GM18873 (cell line): ENCODE measurements around the gene UBE2K.
"Not testable (repeated sequence)": the region's sequence is repeated elsewhere in the genome, so short reads cannot be mapped to it uniquely, and the experiment has no call there.

ENCODE experiments used
- ATAC-seq: cut with Tn5 transposase; IDR thresholded peaks from one replicate; pipeline ENCODE4 v1.9.1; 2021; ENCODE audit warnings: mild to moderate bottlenecking, moderate library complexity, moderate number of reproducible peaks; ENCODE audit not compliant: unreplicated experiment, low FRiP score

The UBE2K gene

DNA sequence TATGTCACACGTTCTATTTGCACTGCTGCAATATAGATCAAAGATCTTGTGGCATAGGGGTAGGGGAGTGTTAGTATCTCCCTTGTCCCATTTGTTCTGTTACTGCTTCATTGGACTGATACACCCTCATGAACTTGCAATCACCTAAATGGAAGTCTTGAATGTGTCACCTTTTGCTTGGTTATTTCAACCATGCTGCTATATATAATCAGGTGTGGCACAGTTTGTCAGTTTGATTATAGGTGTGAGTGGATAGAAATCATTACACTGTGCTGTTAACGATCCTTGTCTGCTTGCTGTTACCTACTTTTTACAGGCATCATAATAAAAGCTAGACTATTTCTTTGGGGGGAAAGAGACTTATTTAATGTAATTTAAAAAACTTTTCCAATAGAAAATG lies 84.1 kb downstream of the UBE2K start:
- not testable (repeated sequence) for ATAC-seq

DNA sequence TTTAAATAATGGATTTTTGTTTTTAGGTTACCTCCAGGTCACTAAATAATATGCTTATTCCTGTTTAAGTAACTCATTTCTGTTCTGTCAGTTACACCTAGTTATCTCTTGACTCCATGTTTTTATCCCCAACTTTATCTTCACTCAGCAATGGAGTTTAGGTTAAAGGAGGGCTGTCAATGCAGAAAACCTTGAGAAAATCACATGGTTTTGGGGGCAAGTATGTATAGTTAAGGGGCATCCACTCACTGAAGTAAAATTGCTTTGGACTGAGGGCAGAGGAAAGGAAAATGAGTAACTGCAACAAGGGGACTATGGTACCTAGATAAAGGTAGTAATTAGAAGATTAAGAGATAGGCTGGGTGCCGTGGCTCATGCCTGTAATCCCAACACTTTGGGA lies 87.1 kb downstream of the UBE2K start:
- ATAC-seq: no peak

DNA sequence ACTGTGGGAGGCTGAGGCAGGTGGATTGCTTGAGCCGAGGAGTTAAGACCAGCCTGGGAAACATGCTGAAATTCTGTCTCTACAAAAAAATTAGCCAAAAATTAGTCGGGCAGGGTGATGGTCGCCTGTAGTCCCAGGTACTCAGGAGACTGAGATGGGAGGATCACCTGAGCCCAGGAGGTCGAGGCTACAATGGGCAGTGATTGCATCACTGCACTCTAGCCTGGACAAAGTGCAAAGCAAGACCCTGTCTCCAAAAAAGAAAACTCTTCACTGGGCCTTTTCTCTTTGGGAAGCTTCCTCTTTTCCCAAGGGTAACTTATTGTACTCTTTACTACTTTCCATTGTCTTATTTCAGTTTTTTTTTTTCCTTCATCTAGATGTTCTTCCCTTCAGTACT lies 88.9 kb downstream of the UBE2K start:
- no peak for ATAC-seq

DNA sequence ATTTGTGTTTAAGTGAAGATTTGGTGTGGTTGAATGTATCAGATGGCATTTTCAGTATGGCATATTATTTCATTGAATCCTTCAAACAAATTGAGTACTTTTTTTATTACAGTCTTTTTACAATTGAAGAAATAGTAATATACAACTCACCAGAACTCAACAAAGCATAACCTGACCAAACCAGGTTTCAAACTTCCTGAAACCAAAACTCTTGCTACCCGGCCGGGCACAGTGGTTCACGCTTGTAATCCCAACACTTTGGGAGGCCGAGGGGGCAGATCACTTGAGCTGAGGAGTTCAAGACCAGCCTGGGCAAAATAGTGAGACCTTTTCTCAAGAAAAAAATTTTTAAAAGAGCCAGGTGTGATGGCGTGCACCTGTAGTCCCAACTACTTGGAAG lies 94.2 kb downstream of the UBE2K start:
- no peak for ATAC-seq

DNA sequence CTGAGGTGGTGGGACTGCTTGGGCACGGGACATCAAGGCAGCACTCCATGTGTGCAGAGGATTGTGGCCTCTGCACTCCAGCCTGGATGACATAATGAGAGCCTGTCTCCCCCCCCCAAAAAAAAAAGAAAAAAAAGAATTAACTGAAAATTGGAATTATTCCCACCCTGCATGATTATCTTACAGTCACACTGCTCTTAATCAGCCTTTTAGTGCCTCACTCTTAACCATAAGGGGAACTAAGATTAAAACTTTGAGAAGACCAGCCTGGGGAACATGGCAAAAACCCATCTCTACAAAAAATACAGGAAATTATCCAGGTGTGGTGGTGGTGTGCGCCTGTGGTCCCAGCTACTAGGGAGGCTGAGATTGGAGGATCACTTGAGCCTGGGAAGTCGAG lies 94.6 kb downstream of the UBE2K start:
- ATAC-seq: no peak

DNA sequence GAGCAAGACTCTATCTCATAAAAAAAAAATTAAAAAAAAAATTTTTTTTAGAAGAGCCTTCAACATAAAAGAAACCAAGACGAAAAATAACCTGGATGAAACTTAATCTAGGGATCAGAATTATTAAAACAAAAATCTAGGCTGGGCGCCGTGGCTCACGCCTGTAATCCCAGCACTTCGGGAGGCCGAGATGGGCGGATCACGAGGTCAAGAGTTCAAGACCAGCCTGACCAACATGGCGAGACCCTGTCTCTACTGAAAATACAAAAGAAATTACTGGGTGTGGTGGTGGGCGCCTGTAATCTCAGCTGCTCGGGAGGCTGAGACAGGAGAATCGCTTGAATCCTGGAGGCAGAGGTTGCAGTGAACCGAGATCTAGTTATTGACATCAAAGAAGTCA lies 95.0 kb downstream of the UBE2K start:
- ATAC-seq: not testable (repeated sequence)

DNA sequence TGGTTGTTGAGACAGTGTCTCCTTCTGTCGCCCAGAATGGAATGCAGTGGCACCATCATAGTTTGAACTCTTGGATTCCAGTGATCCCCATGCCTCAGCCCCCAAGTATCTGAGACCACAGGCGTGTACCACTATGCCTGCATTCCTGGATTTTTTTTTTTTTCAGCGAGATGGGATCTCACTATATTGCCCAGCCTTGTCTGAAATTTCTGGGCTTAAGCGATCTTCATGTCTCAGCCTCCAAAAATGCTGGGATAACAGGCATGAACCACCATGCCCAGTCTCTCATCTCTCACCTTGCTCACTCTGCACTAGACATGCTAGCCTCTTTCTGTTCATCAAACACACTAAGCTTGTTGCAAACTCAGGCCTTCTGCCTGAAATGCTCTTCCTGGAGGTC lies 104.1 kb downstream of the UBE2K start:
- no peak for ATAC-seq

DNA sequence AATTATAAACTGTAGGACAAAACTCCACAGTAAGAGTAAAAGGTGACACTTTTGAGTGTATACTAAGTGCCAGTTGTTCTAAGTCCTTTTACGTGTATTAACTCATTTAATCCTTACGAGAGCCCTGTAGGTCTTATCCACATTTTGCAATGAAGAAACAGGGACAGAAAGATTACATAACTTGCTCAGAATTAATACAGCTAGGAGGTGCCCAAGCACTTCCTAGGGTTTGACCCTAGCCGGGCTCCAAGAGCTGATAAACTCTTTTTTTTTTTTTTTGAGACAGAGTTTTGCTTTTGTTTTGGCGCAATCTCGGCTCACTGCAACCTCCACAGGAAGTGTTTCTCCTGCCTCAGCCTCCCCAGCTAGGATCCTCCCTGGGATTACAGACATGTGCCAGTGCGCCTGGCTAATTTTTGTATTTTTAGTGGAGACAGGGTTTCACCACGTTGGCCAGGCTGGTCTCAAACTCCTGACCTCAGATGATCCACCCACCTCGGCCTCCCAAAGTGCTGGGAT lies 110.4 kb downstream of the UBE2K start:
- ATAC-seq: no peak

DNA sequence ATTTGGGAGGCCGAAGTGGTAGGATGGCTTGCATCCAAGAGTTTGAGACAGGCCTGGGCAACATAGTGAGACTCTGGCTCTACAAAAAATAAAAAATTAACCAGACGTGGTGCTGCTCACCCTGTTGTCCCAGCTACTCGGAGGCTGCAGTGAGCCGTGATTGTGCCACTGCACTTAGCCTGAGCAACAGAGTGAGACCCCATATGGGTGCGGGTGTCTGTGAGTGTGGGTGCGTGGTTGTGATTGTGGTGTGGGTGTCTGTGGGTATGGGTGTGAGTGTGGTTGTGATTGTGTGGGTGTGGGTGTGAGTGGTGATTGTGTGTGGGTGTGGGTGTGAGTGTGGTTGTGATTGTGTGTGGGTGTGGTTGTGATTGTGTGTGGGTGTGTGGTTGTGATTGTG lies 114.6 kb downstream of the UBE2K start:
- no peak for ATAC-seq

DNA sequence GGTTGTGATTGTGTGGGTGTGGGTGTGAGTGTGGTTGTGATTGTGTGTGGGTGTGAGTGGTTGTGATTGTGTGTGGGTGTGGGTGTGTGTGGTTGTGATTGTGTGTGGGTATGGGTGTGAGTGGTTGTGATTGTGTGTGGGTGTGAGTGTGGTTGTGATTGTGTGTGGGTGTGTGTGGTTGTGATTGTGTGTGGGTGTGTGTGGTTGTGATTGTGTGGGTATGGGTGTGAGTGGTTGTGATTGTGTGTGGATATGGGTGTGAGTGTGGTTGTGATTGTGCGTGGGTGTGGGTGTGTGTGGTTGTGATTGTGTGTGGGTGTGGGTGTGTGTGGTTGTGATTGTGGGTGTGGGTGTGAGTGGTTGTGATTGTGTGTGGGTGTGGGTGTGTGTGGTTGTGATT lies 115.1 kb downstream of the UBE2K start:
- not testable (repeated sequence) for ATAC-seq

DNA sequence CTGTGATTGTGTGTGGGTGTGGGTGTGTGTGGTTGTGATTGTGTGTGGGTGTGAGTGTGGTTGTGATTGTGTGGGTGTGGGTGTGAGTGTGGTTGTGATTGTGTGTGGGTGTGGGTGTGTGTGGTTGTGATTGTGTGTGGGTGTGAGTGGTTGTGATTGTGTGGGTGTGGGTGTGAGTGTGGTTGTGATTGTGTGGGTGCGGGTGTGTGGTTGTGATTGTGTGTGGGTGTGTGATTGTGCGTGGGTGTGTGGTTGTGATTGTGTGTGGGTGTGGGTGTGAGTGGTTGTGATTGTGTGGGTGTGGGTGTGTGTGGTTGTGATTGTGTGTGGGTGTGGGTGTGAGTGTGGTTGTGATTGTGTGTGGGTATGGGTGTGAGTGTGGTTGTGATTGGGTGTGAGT lies 115.8 kb downstream of the UBE2K start:
- not testable (repeated sequence) for ATAC-seq

DNA sequence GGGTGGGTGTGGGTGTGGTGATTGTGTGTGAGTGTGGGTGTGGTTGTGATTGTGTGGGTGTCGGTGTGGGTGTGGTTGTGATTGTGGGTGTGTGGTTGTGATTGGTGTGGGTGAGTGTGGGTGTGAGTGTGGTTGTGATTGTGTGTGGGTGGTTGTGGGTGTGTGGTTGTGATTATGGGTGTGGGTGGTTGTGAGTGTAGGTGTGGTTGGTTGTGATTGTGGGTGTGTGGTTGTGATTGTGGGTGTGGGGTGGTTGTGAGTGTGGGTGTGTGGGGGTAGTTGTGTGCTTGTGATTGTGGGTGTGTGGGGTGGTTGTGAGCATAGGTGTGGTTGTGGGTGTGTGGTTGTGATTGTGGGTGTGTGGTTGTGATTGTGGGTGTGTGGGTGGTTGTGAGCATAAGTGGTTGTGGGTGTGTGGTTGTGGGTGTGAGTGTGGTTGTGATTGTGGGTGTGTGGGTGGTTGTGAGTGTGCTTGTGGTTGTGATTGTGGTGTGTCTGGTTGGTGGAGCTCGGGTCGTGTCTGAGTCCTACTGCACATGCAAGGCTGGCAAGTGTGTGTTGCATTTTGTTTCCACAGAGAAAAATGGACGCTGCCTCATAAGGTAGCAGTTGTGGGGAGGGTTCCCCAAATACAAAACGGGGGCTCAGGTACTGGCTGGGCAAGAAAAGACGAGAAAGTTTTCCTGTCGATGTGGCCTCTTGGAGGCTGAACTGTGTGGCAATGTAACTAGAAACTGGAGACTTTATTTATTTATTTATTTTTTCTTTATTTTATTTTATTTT lies 116.7 kb downstream of the UBE2K start:
- ATAC-seq: no peak

DNA sequence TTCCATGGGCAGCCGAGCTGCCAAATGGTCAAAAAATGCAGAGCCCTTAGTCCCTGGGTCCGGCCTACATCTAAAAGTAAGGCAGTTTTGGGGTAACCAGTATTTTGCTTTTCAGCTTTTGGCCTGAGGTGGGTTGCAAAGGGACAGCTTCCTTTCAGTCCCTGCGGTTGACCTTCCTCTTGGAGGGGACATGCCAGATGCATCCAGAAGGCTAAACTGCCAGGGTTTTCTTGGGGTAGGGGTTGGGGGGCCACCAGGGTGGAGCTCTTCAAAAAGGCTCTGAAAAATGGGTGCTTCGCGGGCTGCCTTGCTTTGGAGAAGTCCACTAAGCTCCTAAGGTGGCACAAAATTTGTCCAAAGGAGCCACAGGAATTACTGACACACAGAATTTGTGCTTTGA lies 120.7 kb downstream of the UBE2K start:
- no peak for ATAC-seq

DNA sequence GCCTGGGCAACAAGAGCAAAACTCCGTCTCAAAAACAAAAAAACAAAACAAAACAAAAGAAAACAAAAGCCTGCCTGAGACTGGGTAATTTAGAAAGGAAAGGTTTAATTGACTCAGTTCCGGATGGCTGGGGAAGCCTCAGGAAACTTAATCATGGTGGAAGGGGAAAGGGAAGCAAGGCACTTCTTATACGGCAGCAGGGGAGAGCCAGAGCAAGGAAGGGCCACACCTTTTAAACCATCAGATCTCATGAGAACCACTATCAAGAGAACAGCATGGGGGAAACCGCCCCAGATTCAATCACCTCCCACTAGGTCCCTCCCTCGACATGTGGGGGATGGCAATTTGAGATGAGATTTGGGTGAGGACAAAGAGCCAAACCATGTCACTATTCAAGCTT lies 122.2 kb downstream of the UBE2K start:
- ATAC-seq: no peak

DNA sequence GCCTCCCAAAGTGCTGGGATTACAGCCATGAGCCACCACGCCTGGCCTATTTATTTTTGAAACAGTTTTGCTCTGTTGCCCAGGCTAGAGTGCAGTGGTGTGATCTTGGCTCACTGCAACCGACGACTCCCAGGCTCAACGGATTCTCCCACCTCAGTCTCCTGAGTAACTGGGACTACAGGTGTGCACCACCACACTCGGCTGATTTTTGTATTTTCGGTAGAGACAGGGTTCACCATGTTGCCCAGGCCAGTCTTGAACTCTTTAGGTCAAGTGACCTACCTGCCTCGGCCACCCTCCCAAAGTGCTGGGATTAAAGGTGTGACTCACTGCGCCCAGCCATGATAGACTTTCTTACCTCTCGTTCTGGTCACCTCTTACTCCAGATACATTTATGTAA lies 124.0 kb downstream of the UBE2K start:
- ATAC-seq: no peak

DNA sequence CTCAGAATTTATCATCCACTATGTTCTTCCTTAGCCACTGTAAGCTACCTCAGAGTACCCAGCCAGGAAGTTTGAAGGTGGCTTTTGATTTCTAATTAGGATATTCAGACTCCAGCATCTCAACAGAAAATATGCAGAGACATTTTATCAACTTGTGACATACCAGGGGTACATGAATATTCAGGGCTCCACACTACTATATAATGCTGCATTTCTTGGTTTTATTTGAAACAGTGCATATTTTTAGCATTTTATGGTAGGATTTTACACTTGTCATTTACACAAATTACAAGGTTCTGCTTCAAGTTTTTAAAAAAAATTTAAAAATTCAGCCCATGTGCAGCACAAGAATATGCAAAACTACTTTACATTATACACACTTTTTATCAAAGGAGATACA lies 124.7 kb downstream of the UBE2K start:
- ATAC-seq: no peak

DNA sequence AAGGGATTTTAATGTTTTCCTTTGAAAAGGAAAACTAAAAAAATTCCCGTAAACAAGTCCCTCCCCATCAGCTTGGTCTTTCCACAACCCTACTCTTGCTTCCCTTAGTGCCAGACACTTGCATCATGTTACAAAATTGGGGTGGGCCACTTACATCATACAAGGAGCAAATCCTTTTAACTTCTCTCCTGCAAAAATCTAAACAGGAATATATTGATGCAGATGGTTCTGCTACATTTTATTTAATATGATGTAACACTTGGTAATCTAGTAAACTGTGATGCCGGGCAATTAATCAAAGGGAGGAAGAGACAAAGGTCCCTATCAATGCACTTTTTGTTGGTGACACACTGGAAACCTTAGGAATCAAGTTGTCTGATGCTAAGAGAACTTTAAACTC lies 125.3 kb downstream of the UBE2K start:
- no peak for ATAC-seq

DNA sequence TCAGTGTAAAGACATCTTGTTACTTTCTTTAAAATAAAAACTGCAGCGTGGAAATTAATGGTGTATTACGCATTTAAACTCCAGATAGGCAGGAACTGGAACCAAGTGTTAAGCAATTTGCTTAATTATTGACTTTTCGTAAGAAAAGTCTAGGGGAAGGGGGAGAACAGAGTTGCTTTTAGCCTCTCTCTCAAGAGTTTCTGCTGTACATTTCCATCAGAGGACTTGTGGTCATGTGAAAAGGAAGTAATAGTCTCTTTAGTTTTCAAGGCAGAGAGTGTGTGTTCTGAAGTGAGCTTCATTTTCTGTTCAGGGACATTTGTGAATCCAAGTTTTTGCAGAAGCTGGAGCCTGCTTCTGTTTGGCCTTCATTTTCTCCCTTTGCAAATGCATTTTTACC lies 127.2 kb downstream of the UBE2K start:
- no peak for ATAC-seq

DNA sequence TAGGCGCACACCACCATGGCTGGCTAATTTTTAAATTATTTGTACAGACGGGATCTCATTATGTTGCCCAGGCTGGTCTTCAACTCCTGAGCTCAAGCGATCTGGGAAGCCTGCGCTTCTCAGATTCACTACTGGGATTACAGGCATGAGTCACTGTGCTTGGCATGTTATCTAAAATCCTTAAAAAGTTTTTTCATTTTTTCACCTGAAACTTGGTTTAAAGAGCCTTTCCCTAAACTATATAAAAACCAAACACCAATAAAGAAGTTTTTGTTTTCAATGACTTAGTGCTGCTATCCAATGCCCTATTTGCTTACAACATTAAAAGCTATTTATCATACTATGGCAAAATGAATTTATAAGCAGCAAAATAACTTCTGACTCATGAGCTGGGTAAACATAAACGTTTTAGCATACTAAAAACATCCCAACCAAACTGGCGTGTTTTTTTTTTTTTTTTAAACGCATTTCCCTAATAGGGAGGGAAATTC lies 127.8 kb downstream of the UBE2K start:
- no peak for ATAC-seq
